Breast epithelium (tissue), 3 donors: ENCODE data around the gene RPS28.
"Not testable (repeated sequence)": the region's sequence is repeated elsewhere in the genome, so short reads cannot be mapped to it uniquely, and the experiment has no call there.

ENCODE experiments used
- CTCF ChIP-seq, 3 donors: fragments of 450-650 bp; IDR thresholded peaks; one replicate each; pipeline ENCODE4 v1.5.1; 2016 to 2017; ENCODE audit warnings: antibody characterized with exemption in 3 of 3, mild to moderate bottlenecking in 3 of 3, moderate library complexity in 3 of 3
- POLR2A ChIP-seq: fragments of 450-650 bp; IDR thresholded peaks from one replicate; pipeline ENCODE4 v1.6.1; 2016; ENCODE audit warnings: antibody characterized with exemption, mild to moderate bottlenecking, moderate library complexity
- POLR2AphosphoS5 ChIP-seq, 3 donors: sonication (generic); formaldehyde crosslinking; IDR thresholded peaks; one replicate each; pipeline ENCODE4 v1.6.1; 2017; ENCODE audit warnings: antibody characterized with exemption in 3 of 3

GRCh38 chr19:8314981-8315640 is 6.2 kb upstream of the RPS28 start:
- not testable (repeated sequence) for TF ChIP-seq CTCF (IDR thresholded peaks at IDR 0.05); POLR2A; POLR2AphosphoS5 (IDR thresholded peaks at IDR 0.05)
